Liver (tissue), 9 donors: ENCODE measurements around the gene PELI2. TPM values are rescaled to one million over a fixed set of nuclear protein-coding genes. Genes with fewer than 3 reads are reported as not detected.

ENCODE experiments used
- DNase-seq: peaks from one replicate; pipeline ENCODE4 v3.0.0-alpha.2; 2017; ENCODE audit warnings: low spot score
- H3K27ac ChIP-seq, 2 donors: one replicate each; pipeline ENCODE4 v1.7.0; 2013; ENCODE audit warnings: inconsistent platforms in 2 of 2, low read length in 2 of 2, control low read depth in 1 of 2, low read depth in 1 of 2, mild to moderate bottlenecking in 1 of 2
- H3K27me3 ChIP-seq, 4 donors: one replicate each; pipeline versions ENCODE4 v1.6.1 to v1.7.0; 2013; ENCODE audit warnings: low read length in 3 of 4, inconsistent platforms in 1 of 4, mild to moderate bottlenecking in 1 of 4, moderate library complexity in 1 of 4; ENCODE audit not compliant: control insufficient read depth in 4 of 4, insufficient read depth in 4 of 4
- H3K36me3 ChIP-seq, 4 donors: one replicate each; pipeline versions ENCODE4 v1.6.1 to v1.7.0; 2013; ENCODE audit warnings: low read length in 3 of 4, mild to moderate bottlenecking in 3 of 4, low read depth in 1 of 4, moderate library complexity in 1 of 4; ENCODE audit not compliant: control insufficient read depth in 4 of 4, insufficient read depth in 3 of 4
- H3K4me1 ChIP-seq, 4 donors: one replicate each; pipeline versions ENCODE4 v1.6.1 to v1.7.0; 2013; ENCODE audit warnings: low read length in 3 of 4, mild to moderate bottlenecking in 3 of 4, moderate library complexity in 1 of 4; ENCODE audit not compliant: control insufficient read depth in 4 of 4, insufficient read depth in 4 of 4
- H3K4me3 ChIP-seq, 3 donors: one replicate each; pipeline versions ENCODE4 v1.6.1 to v1.7.0; 2013; ENCODE audit warnings: low read length in 3 of 3, control low read depth in 1 of 3, low read depth in 1 of 3, mild to moderate bottlenecking in 1 of 3
- H3K9ac ChIP-seq, 2 donors: one replicate each; pipeline ENCODE4 v1.7.0; 2013; ENCODE audit warnings: low read length in 2 of 2, mild to moderate bottlenecking in 2 of 2, moderate library complexity in 2 of 2, control low read depth in 1 of 2, low read depth in 1 of 2
- H3K9me3 ChIP-seq, 4 donors: one replicate each; pipeline versions ENCODE4 v1.6.1 to v1.7.0; 2013; ENCODE audit warnings: low read length in 3 of 4; ENCODE audit not compliant: control insufficient read depth in 4 of 4
- CTCF ChIP-seq: fragments of 150-350 bp; IDR thresholded peaks from 2 replicates; pipeline ENCODE4 v1.5.1; 2017; ENCODE audit warnings: improper control_type of control experiment, low read depth, low read length; ENCODE audit not compliant: missing input control
- EGR1 ChIP-seq, 2 donors: IDR thresholded peaks; 2 replicates each; pipeline ENCODE4 v1.6.1; 2016 to 2018; ENCODE audit warnings: antibody characterized with exemption in 2 of 2, low read depth in 2 of 2
- FOXA1 ChIP-seq: IDR thresholded peaks from 2 replicates; pipeline ENCODE4 v1.6.1; 2016; ENCODE audit warnings: antibody characterized with exemption
- FOXA2 ChIP-seq: IDR thresholded peaks from 2 replicates; pipeline ENCODE4 v1.6.1; 2016; ENCODE audit warnings: antibody characterized with exemption
- GABPA ChIP-seq, 2 donors: IDR thresholded peaks in 1 of 2; conservative IDR thresholded peaks in 1 of 2; 2 replicates each; pipeline ENCODE4 v1.6.1; 2016; ENCODE audit warnings: antibody characterized with exemption in 2 of 2, mild to moderate bottlenecking in 1 of 2, moderate library complexity in 1 of 2
- HNF4A ChIP-seq, 2 donors: conservative IDR thresholded peaks; 2 replicates each; pipeline ENCODE4 v1.6.1; 2016; ENCODE audit warnings: antibody characterized with exemption in 2 of 2, mild to moderate bottlenecking in 2 of 2
- HNF4G ChIP-seq: IDR thresholded peaks from 2 replicates; pipeline ENCODE4 v1.6.1; 2016; ENCODE audit warnings: antibody characterized with exemption
- JUND ChIP-seq, 2 donors: IDR thresholded peaks; 2 replicates each; pipeline ENCODE4 v1.6.1; 2016; ENCODE audit warnings: antibody characterized with exemption in 2 of 2
- MAX ChIP-seq: IDR thresholded peaks from 2 replicates; pipeline ENCODE4 v1.6.1; 2016; ENCODE audit warnings: antibody characterized with exemption
- RAD21 ChIP-seq, 2 donors: IDR thresholded peaks; 2 replicates each; pipeline ENCODE4 v1.6.1; 2016; ENCODE audit warnings: antibody characterized with exemption in 2 of 2, mild to moderate bottlenecking in 2 of 2
- RXRA ChIP-seq, 2 donors: IDR thresholded peaks; 2 replicates each; pipeline ENCODE4 v1.6.1; 2017 to 2018; ENCODE audit warnings: antibody characterized with exemption in 2 of 2, mild to moderate bottlenecking in 1 of 2
- SP1 ChIP-seq: IDR thresholded peaks from 2 replicates; pipeline ENCODE4 v1.6.1; 2018; ENCODE audit warnings: antibody characterized with exemption, mild to moderate bottlenecking
- YY1 ChIP-seq: IDR thresholded peaks from 2 replicates; pipeline ENCODE4 v1.6.1; 2016; ENCODE audit warnings: antibody characterized with exemption, mild to moderate bottlenecking
- WGBS: extraction: QIAGEN DNeasy Blood & Tissue Kit; methylation state at CpG from one replicate; pipeline ENCODE4 v1.1.7; 2013; 5-methylcytosine and 5-hydroxymethylcytosine counted together
- polyA plus RNA-seq, 2 donors: library from polyadenylated mRNA; stranded (reverse) in 1 of 2; unstranded in 1 of 2; fragments of 200-250 nt in 1 of 2; fragments of >200 nt in 1 of 2; fragmentation: Nextera tagmentation in 1 of 2; extraction: Ambion mirVana in 1 of 2; gene quantifications; one replicate each; pipeline versions ENCODE4 v1.2.1 to v1.2.3, GENCODE V29; 2013 to 2015
- total RNA-seq, 2 donors: library from RNA; depleted of rRNA; stranded (reverse); fragments of >200 nt; gene quantifications; one replicate each; pipeline ENCODE4 v1.2.3, GENCODE V29; 2014
- TF ChIP-seq, protein P1 (sequence below): IDR thresholded peaks from 2 replicates; pipeline ENCODE4 v1.6.1; 2016; ENCODE audit warnings: antibody characterized with exemption
- TF ChIP-seq, protein P2 (sequence below): IDR thresholded peaks from 2 replicates; pipeline ENCODE4 v1.6.1; 2016; ENCODE audit warnings: antibody characterized with exemption
- donor health status: healthy.
- donor health status: healthy.
- donor health status: healthy.
- donor health status: healthy.
- donor health status: healthy.

The PELI2 gene
- total and polyA plus RNA-seq, 4 donors, result 0.68 to 2.9 (median 1.2) TPM

DNA sequence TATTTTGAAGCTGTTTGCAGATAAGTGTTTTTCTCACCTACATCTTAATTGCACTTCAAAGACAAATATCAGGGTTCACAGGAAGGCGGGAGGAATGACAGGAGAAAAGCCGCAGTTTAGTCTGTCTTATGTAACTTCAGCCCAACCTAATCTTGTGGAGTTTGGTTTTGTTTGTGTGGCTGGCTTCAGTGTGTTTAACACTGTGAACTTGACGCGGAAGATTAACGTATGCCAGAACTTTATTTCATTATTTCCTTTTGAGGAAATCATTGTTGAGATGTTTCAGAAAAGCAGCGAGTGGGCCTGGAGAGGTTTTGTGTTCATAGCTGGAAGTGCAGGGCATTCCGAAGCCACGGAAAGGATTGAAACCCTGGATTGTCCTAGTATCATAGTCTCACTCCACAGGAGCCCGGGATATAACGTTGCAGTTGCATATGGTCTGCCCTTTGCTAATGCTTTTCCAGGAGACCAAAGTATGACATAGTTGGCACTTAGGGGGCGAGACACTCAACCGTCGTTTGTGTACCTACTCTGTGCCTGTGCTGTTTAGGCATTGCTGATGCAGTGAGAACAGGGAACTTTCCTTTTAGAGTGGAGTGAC lies 2.0 kb downstream of the PELI2 start:
- TF ChIP-seq MAX, result no peak
- TF ChIP-seq FOXA2, result no peak
- TF ChIP-seq RAD21 (IDR thresholded peaks at IDR 0.05), result peak; percentile 42 to 45
- no peak for TF ChIP-seq GABPA (IDR thresholded peaks at IDR 0.05 in 1 of 2, conservative IDR thresholded peaks at IDR 0.05 in 1 of 2)
- peak; percentile 37 for TF ChIP-seq CTCF
- peak overlapping the region; percentile 59 to 95 (median 73) for H3K4me3 ChIP-seq
- WGBS, result 3% methylated on average over 13 of the region's 13 CpGs
- no peaks in the 10 kb centered on the region for H3K36me3 ChIP-seq
- H3K9me3 ChIP-seq, result no peaks in the 10 kb centered on the region
- H3K27ac ChIP-seq, result peak overlapping the region; percentile 3 to 83
- peak overlapping the region; percentile 8 to 67 for H3K9ac ChIP-seq
- H3K27me3 ChIP-seq, result no peaks in the 10 kb centered on the region
- H3K4me1 ChIP-seq, result peaks cover 0 to 20% (median 15%) of the 10 kb centered on the region in 4 donors
- DNase-seq, result no peak

- H3K9ac ChIP-seq, result no peak overlapping the region
- peaks cover 0 to 20% (median 15%) of the 10 kb centered on the region in 4 donors for H3K4me1 ChIP-seq
- TF ChIP-seq FOXA2 (no peak), CTCF (no peak)
- TF ChIP-seq, protein P1, sequence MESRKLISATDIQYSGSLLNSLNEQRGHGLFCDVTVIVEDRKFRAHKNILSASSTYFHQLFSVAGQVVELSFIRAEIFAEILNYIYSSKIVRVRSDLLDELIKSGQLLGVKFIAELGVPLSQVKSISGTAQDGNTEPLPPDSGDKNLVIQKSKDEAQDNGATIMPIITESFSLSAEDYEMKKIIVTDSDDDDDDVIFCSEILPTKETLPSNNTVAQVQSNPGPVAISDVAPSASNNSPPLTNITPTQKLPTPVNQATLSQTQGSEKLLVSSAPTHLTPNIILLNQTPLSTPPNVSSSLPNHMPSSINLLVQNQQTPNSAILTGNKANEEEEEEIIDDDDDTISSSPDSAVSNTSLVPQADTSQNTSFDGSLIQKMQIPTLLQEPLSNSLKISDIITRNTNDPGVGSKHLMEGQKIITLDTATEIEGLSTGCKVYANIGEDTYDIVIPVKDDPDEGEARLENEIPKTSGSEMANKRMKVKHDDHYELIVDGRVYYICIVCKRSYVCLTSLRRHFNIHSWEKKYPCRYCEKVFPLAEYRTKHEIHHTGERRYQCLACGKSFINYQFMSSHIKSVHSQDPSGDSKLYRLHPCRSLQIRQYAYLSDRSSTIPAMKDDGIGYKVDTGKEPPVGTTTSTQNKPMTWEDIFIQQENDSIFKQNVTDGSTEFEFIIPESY, result no peak
- 96% methylated on average over 3 of the region's 3 CpGs for WGBS
- H3K36me3 ChIP-seq, result no peaks in the 10 kb centered on the region
- H3K9me3 ChIP-seq, result no peaks in the 10 kb centered on the region
- no peaks in the 10 kb centered on the region for H3K27me3 ChIP-seq
- DNase-seq, result no peak
- H3K27ac ChIP-seq, result no peak overlapping the region
- H3K4me3 ChIP-seq, result no peak overlapping the region
These were observed 3.6 kb downstream of the PELI2 start for GRCh38 chr14:56121816-56122215.

DNA sequence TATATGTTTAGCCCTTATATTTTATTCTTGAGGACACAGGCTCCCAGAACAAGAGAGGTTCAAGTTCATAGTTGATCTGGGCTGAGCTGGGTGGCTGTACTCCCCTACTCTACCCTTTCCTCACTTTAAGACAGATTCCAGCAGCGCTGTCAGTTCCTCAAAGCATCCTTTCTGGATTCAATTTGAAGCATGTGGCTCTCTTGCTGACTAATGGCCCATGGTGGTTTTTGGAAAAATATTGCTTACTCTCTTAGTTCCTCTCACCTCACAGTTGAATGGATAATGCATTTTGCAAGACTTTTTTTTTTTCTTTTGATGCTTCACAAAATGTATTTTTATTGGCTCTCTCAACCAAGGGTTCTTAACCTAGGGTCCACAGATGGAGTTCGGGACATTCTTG lies 4.1 kb downstream of the PELI2 start:
- 93% methylated on average over 2 of the region's 2 CpGs for WGBS
- H3K4me1 ChIP-seq, result peaks cover 0 to 20% (median 15%) of the 10 kb centered on the region in 4 donors
- TF ChIP-seq EGR1 (IDR thresholded peaks at IDR 0.05; ENCODE audit: low read depth in 2 of 2) (no peak), GABPA (IDR thresholded peaks at IDR 0.05 in 1 of 2, conservative IDR thresholded peaks at IDR 0.05 in 1 of 2) (no peak), MAX (no peak), FOXA1 (no peak), HNF4G (no peak), YY1 (no peak), SP1 (no peak), JUND (IDR thresholded peaks at IDR 0.05) (no peak), RAD21 (IDR thresholded peaks at IDR 0.05) (no peak), HNF4A (conservative IDR thresholded peaks at IDR 0.05) (no peak), FOXA2 (no peak), RXRA (IDR thresholded peaks at IDR 0.05) (no peak)
- TF ChIP-seq, protein P1, result no peak
- TF ChIP-seq, protein P2, sequence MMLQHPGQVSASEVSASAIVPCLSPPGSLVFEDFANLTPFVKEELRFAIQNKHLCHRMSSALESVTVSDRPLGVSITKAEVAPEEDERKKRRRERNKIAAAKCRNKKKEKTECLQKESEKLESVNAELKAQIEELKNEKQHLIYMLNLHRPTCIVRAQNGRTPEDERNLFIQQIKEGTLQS, result no peak

More for the DNA sequence above, 4.1 kb downstream of the PELI2 start:
- no peak overlapping the region for H3K4me3 ChIP-seq
- no peak overlapping the region for H3K9ac ChIP-seq
- no peaks in the 10 kb centered on the region for H3K9me3 ChIP-seq
- no peak for DNase-seq
- no peaks in the 10 kb centered on the region for H3K36me3 ChIP-seq
- no peaks in the 10 kb centered on the region for H3K27me3 ChIP-seq
- no peak overlapping the region for H3K27ac ChIP-seq
